ENCODE data around the gene CTLA4.

DNA sequence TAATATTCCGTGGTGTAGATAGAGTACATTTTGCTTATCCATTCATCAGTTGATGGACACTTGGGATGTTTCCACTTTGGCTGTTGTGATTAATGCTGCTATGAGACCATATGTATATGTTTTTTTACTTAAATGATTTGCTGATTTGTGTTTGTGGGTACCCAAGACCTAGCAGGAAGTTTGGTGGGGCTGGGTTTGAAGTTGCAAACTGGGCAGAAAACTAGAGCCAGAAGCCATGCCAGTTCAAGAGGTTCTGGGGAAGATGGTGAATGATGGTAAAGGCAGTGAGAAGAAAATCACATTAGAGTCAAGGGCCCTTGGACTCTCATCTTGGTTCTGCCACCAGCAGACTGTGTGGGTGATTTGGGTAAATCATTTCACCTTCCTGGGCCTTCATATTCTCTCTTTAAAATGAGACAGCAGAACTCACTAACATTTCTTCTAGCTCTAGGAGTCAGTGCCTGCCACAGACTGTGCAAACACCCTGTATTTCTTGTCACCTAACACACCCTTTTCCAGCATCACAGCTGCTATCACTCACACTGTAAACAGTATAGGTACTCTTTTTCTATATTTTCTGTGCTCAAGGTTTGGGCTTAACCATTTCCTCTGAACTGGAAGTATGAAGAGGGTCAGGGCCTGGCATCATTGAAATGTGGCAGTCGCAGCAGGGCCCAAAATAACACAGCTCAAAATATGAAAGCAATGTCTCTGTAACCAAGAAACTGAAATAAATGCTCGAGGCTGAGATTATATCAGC is 8.4 kb upstream of the CTLA4 start:
- TF ChIP-seq POLR2AphosphoS5 (IDR thresholded peaks at IDR 0.05; ENCODE audit: low read depth, low read length): no peak
- TF ChIP-seq REST (IDR thresholded peaks at IDR 0.05; ENCODE audit: insufficient read depth in 1 of 2, low read depth in 2 of 2, low read length in 2 of 2): no peak
- TF ChIP-seq SIN3A (IDR thresholded peaks at IDR 0.05; ENCODE audit: borderline replicate concordance, insufficient read depth, low read length): no peak
- TF ChIP-seq TAF1 (IDR thresholded peaks at IDR 0.05; ENCODE audit: borderline replicate concordance, insufficient read depth, low read length): no peak
